ENCODE measurements around the gene VRK2.

DNA sequence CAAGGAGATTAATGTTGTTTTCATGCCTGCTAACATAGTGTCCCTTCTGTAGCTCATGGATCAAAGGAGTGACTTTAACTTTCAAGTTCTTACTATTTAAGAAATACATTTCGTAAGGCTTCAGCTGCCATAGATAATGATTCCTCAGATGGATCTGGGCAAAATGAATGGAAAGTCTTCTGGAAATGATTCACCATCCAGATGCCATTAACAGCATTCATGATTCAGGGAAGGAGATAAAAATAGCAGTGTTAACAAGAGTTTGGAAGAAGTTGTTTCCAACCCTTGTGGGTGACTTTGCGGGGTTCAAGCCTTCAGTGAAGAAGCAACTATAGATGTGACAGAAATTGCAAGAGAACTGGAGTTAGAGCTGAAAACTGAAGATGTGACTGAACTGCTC, 17.0 kb downstream of the VRK2 start:
- TF ChIP-seq EP300 (IDR thresholded peaks at IDR 0.05), result no peak
- TF ChIP-seq, protein P1, sequence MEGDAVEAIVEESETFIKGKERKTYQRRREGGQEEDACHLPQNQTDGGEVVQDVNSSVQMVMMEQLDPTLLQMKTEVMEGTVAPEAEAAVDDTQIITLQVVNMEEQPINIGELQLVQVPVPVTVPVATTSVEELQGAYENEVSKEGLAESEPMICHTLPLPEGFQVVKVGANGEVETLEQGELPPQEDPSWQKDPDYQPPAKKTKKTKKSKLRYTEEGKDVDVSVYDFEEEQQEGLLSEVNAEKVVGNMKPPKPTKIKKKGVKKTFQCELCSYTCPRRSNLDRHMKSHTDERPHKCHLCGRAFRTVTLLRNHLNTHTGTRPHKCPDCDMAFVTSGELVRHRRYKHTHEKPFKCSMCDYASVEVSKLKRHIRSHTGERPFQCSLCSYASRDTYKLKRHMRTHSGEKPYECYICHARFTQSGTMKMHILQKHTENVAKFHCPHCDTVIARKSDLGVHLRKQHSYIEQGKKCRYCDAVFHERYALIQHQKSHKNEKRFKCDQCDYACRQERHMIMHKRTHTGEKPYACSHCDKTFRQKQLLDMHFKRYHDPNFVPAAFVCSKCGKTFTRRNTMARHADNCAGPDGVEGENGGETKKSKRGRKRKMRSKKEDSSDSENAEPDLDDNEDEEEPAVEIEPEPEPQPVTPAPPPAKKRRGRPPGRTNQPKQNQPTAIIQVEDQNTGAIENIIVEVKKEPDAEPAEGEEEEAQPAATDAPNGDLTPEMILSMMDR (IDR thresholded peaks at IDR 0.05), result no peak
- TF ChIP-seq POLR2A (IDR thresholded peaks at IDR 0.05), result no peak
- TF ChIP-seq POLR2AphosphoS5 (IDR thresholded peaks at IDR 0.05), result no peak
